GM18505 (cell line): ENCODE data around the gene ZFP2.

ENCODE experiments used
- ATAC-seq: cut with Tn5 transposase; IDR thresholded peaks from one replicate; pipeline ENCODE4 v1.9.1; 2021; ENCODE audit not compliant: unreplicated experiment
- POLR2A ChIP-seq: IDR thresholded peaks from 4 replicates; pipeline ENCODE4 v1.6.1; 2011; ENCODE audit warnings: borderline replicate concordance; ENCODE audit not compliant: insufficient read depth, insufficient read length; ENCODE audit errors: extremely low read depth

Gene ZFP2

GRCh38 chr5:178902849-178903248, 7.1 kb downstream of the ZFP2 start:
- no peak for TF ChIP-seq POLR2A

GRCh38 chr5:178931846-178932760, 36.4 kb downstream of the ZFP2 start:
- TF ChIP-seq POLR2A, result no peak
- no peak for ATAC-seq

More at GRCh38 chr5:178902849-178903248, 7.1 kb downstream of the ZFP2 start:
- no peak for ATAC-seq

GRCh38 chr5:178940569-178941360, 45.1 kb downstream of the ZFP2 start, which contains the start of gene ZNF454:
TSS of gene ZNF454 (plus strand) at chr5:178941198. CDS start at chr5:178942792, 1,594 bp downstream.
- ATAC-seq, result no peak

GRCh38 chr5:178941361-178941760, 45.6 kb downstream of the ZFP2 start:
- no peak for ATAC-seq
- no peak for TF ChIP-seq POLR2A

More at GRCh38 chr5:178940569-178941360, 45.1 kb downstream of the ZFP2 start, which contains the start of gene ZNF454:
- no peak for TF ChIP-seq POLR2A

GRCh38 chr5:178965465-178966055, 69.8 kb downstream of the ZFP2 start:
- TF ChIP-seq POLR2A, result no peak

GRCh38 chr5:178981381-178981780, 85.7 kb downstream of the ZFP2 start:
- no peak for ATAC-seq
- TF ChIP-seq POLR2A, result no peak

More at GRCh38 chr5:178965465-178966055, 69.8 kb downstream of the ZFP2 start:
- no peak for ATAC-seq
